HFFc6 (cell line): ENCODE data around the gene FAM174B. TPM values are rescaled to one million over a fixed set of nuclear protein-coding genes. Genes with fewer than 3 reads are reported as not detected.
A peak's percentile ranks its signal among the peaks of the same experiment; 100 is the strongest.

ENCODE experiments used
- DNase-seq: peaks from one replicate; pipeline ENCODE4 v3.0.0-alpha.2; 2018
- H3K27ac Mint-ChIP-seq: 2 replicates; pipeline ENCODE4 v1.8.0; 2020; ENCODE audit warnings: mild to moderate bottlenecking, mixed read lengths
- H3K27me3 Mint-ChIP-seq: 2 replicates; pipeline ENCODE4 v1.8.0; 2021; ENCODE audit warnings: mild to moderate bottlenecking, moderate library complexity, mixed read lengths; ENCODE audit not compliant: insufficient read depth
- H3K36me3 Mint-ChIP-seq: 2 replicates; pipeline ENCODE4 v1.8.0; 2021; ENCODE audit warnings: low read depth, mixed read lengths
- H3K4me1 Mint-ChIP-seq: 2 replicates; pipeline ENCODE4 v1.8.0; 2020; ENCODE audit warnings: low read depth, mixed read lengths
- H3K4me3 Mint-ChIP-seq: 2 replicates; pipeline ENCODE4 v1.8.0; 2020; ENCODE audit warnings: mild to moderate bottlenecking, moderate library complexity, mixed read lengths
- H3K9me3 Mint-ChIP-seq: 2 replicates; pipeline ENCODE4 v1.8.0; 2020; ENCODE audit warnings: mild to moderate bottlenecking, mixed read lengths
- total RNA-seq, 6 experiments: library from RNA; stranded (reverse); fragmentation: NEBNext Ultra II Directional; extraction: Animal tissue kit (Norgen Biotek cat#: 25700); gene quantifications; 2 replicates in 1 of 6; 3 replicates in 5 of 6; pipeline ENCODE4 v1.2.3, GENCODE V29; 2021
- TF ChIP-seq, protein P1 (sequence below): fragments of 200-600 bp; sonication (generic); IDR thresholded peaks from 2 replicates; pipeline ENCODE4 v1.5.0; 2021; ENCODE audit warnings: antibody characterized with exemption, mild to moderate bottlenecking

FAM174B gene
- total RNA-seq, 6 experiments from 2014 or later, result 1.2 to 7.0 (median 2.3) TPM

DNA sequence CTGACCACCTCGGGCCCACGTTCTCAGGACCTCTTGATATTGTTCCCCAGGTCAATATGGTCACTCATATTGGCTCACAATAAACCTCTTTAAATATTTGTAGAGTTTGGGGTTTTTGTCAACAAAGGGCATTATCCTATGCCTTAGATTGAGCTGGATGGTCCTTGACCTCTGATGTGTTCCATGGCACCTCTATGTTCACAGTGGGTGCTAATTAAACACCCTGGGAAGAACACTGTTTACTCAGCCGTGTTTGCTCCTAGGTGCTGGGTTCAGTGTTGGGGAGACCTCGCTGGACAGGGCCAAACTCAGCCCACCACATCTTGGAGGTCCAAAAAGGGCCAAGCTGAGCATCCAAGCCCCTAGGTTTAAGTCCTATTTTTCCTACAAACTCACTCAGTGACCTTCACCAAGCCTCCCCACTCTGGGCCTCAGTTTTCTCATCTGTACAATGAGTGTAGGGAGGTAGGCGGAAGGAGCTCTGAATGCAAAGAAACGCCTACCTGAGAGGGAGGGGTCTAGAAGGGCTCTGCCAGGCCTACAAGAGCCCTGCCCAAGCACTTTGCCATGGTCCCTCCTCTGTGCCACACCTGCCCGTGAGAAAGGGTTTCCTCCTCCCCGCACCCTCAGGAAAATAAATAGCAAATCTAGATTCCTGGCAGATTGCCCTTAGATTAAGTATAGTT is 7.2 kb downstream of the FAM174B start:
- peaks cover 37% of the 10 kb centered on the region for H3K4me1 Mint-ChIP-seq
- DNase-seq, result no peak
- H3K27ac Mint-ChIP-seq, result no peak overlapping the region
- H3K9me3 Mint-ChIP-seq, result peaks cover 10% of the 10 kb centered on the region
- peaks cover 8% of the 10 kb centered on the region; the same call in 1 of the 2 replicates for H3K36me3 Mint-ChIP-seq
- TF ChIP-seq, protein P1, sequence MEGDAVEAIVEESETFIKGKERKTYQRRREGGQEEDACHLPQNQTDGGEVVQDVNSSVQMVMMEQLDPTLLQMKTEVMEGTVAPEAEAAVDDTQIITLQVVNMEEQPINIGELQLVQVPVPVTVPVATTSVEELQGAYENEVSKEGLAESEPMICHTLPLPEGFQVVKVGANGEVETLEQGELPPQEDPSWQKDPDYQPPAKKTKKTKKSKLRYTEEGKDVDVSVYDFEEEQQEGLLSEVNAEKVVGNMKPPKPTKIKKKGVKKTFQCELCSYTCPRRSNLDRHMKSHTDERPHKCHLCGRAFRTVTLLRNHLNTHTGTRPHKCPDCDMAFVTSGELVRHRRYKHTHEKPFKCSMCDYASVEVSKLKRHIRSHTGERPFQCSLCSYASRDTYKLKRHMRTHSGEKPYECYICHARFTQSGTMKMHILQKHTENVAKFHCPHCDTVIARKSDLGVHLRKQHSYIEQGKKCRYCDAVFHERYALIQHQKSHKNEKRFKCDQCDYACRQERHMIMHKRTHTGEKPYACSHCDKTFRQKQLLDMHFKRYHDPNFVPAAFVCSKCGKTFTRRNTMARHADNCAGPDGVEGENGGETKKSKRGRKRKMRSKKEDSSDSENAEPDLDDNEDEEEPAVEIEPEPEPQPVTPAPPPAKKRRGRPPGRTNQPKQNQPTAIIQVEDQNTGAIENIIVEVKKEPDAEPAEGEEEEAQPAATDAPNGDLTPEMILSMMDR, result no peak
- no peak overlapping the region for H3K4me3 Mint-ChIP-seq
- H3K27me3 Mint-ChIP-seq, result no peaks in the 10 kb centered on the region; the same call in 1 of the 2 replicates

DNA sequence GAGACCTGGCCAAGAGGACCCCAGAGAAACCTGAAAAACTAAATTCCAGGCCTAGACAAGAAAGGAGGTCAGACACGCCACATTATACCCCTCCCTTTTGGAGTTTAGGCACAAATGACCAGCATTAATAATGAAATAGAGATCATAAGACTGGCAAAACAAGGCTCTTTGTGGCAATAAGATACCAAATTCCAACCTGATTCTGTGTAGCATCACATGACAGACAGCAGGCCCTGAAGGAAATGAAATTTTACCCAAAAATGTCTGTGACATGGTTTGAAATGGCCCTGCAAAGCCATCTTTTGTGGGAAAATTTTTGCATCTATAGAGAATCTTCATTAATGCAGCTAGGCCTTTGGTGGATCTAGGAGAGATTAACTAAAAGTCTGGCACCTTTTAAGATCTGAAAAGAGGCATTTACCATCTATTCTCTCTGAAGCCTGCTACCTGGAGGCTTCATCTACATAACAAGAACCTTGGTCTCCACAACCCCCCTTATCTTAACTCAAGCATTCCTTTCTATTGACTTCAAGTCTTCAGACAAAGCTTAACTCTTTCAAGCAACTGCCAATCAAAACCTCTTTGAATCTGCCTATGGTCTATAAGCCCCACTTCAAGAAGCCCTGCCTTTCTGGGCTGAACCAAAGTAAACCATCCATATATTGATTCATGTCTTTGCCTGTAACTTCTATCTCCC is 8.0 kb downstream of the FAM174B start:
- H3K27me3 Mint-ChIP-seq, result no peaks in the 10 kb centered on the region; the same call in 1 of the 2 replicates
- no peak overlapping the region for H3K27ac Mint-ChIP-seq
- H3K9me3 Mint-ChIP-seq, result peaks cover 10% of the 10 kb centered on the region
- no peak overlapping the region for H3K4me3 Mint-ChIP-seq
- no peak for DNase-seq
- H3K4me1 Mint-ChIP-seq, result peaks cover 37% of the 10 kb centered on the region
- TF ChIP-seq, protein P1, result no peak
- peaks cover 8% of the 10 kb centered on the region; the same call in 1 of the 2 replicates for H3K36me3 Mint-ChIP-seq

DNA sequence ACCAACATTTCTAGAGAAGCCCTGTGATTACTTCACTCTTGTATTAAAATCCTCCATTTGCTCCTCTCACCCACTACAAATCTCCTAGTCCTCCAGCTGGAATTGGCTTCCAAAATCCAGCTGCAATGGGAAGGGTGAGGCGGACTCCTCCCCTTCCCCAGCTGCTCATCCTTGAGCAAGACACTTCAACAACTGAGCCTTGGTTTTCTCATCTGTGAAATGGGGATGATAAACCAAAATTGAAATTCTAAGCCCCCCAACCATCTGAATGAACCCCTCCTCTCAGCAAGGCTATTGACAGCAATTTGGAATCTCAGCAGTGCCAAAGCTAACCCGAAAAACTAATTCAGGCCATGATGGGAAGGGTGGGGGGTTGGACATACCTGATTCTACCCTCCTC is 9.4 kb downstream of the FAM174B start:
- Mint-ChIP-seq H3K36me3 (no peaks in the 10 kb centered on the region; the same call in 1 of the 2 replicates), H3K4me3 (no peak overlapping the region), H3K27me3 (no peaks in the 10 kb centered on the region; the same call in 1 of the 2 replicates), H3K9me3 (peaks cover 10% of the 10 kb centered on the region), H3K27ac (peak overlapping the region; percentile 85; the same call in 1 of the 2 replicates), H3K4me1 (peaks cover 37% of the 10 kb centered on the region)
- no peak for DNase-seq
- TF ChIP-seq, protein P1, result no peak

DNA sequence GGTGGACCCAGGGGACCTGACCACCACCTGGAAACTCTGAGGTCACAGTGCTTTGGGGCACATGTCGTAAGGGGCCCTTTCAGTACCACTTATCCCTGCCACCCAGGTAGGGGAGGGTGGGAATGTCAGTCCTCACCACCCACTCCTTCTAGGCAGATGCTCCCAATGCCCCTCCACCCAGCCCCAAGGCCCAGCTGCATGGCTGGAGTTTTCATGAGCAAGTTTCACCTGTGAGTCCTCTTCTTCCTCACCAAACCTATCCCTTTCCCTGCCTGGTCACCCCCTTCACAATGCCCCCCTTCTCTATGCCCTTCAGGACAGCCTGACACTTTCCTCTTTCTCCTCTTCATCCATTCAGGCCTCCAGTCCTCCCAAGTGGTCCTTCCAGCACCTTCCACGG is 9.8 kb downstream of the FAM174B start:
- Mint-ChIP-seq H3K4me3 (no peak overlapping the region), H3K27me3 (no peaks in the 10 kb centered on the region; the same call in 1 of the 2 replicates), H3K4me1 (peaks cover 37% of the 10 kb centered on the region), H3K36me3 (no peaks in the 10 kb centered on the region; the same call in 1 of the 2 replicates), H3K27ac (peak overlapping the region; percentile 85), H3K9me3 (peaks cover 10% of the 10 kb centered on the region)
- DNase-seq, result no peak
- TF ChIP-seq, protein P1, result no peak

DNA sequence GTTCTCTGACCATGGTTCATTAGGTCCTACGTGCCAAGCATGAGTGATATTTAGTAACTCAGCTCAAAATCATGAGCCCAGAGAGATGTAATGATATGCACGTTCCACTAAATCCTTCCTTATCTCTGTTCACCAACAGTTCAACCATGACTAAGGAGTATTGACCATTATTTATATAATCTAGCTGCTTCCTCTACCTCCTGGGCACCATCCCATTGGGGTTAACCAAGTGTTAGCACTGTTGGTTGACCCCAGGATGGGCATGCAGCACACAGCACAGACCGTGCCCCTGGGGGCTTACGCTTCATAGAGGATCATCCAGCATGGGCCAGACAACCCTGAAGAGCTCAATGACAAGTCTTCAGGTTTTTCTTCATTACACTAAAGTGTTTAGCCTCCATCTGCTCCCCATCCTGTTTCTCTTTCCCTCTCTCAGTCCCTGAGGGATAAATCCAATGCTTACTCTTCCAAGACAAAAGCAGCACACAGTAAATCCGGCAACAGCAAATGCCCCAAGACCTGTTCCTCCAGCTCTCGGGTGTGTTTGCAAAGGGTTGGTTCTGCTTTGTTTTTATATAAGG is 10.4 kb downstream of the FAM174B start:
- no peaks in the 10 kb centered on the region; the same call in 1 of the 2 replicates for H3K27me3 Mint-ChIP-seq
- H3K36me3 Mint-ChIP-seq, result no peaks in the 10 kb centered on the region; the same call in 1 of the 2 replicates
- peak; percentile 70 for DNase-seq
- H3K4me3 Mint-ChIP-seq, result peak overlapping the region; percentile 55; the same call in 1 of the 2 replicates
- H3K4me1 Mint-ChIP-seq, result peaks cover 37% of the 10 kb centered on the region
- H3K9me3 Mint-ChIP-seq, result peaks cover 10% of the 10 kb centered on the region
- H3K27ac Mint-ChIP-seq, result peak overlapping the region; percentile 85
- TF ChIP-seq, protein P1, result no peak
